IPS-15b (cell line): ENCODE results near the gene EML4.

Experiments
- H3K27me3 ChIP-seq: one replicate; pipeline ENCODE4 v1.6.1; 2013; ENCODE audit warnings: low read length; ENCODE audit not compliant: control insufficient read depth, insufficient read depth
- H3K36me3 ChIP-seq: one replicate; pipeline ENCODE4 v1.6.1; 2013; ENCODE audit warnings: low read length; ENCODE audit not compliant: control insufficient read depth, insufficient read depth
- H3K4me1 ChIP-seq: one replicate; pipeline ENCODE4 v1.6.1; 2013; ENCODE audit warnings: mild to moderate bottlenecking, low read length; ENCODE audit not compliant: control insufficient read depth, insufficient read depth
- H3K4me3 ChIP-seq: one replicate; pipeline ENCODE4 v1.5.1; 2013; ENCODE audit warnings: low read depth, low read length
- H3K9ac ChIP-seq: one replicate; pipeline ENCODE4 v1.6.1; 2013; ENCODE audit warnings: low read depth, mild to moderate bottlenecking, low read length
- H3K9me3 ChIP-seq: one replicate; pipeline ENCODE4 v1.6.1; 2013; ENCODE audit warnings: mild to moderate bottlenecking, low read length; ENCODE audit not compliant: control insufficient read depth, insufficient read depth

Gene EML4

DNA sequence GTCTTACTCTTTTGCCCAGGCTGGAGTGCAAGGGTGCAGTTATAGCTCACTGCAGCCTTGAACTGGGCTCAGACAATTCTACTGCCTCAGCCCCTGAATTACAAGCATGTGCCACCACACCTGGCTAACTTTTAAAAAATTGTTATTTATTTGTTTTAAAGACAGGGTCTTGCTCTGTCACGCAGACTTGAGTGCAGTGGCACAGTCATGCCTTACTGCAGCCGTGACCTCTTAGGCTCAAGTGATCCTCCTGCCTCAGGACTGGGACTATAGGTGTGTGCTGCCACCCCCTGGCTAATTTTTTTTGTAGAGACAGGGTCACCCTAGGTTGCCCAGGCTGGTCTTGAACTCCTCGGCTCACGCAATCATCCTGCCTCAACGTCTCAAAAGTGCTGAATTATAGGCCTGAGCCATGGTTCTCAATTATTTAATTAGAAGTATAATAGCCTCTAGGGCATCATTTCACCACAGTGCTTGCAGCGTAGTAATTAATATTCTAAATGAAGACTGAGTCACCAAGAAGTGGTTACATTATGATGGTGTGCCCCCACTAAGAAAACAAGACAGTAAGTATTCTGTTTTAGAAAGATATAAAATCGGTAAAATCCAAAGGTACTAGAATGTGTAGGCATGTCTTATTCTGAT lies 69.6 kb downstream of the EML4 start:
- Histone ChIP-seq H3K9ac (no peak overlapping the region), H3K36me3 (no peaks in the 10 kb centered on the region), H3K4me3 (no peak overlapping the region), H3K9me3 (no peaks in the 10 kb centered on the region), H3K4me1 (no peaks in the 10 kb centered on the region), H3K27me3 (no peaks in the 10 kb centered on the region)

DNA sequence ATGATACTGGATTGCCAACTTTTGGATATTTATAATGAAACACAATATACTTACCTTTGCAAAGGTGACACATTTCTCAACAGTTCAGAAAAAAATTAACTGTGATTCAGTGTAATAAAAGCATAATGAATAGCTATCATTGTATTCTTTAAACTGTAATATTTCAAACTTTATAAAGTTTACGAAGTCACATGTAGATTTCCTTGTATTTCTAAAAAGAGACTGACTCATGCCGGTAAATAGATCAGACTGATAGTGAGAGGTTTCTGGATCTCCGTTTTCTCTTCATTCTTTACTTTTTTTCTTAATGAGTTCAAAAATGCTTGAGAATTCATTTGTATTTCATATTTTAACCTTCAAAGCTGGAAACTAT lies 70.1 kb downstream of the EML4 start:
- H3K27me3 ChIP-seq, result no peaks in the 10 kb centered on the region
- H3K4me3 ChIP-seq, result no peak overlapping the region
- H3K4me1 ChIP-seq, result no peaks in the 10 kb centered on the region
- no peaks in the 10 kb centered on the region for H3K9me3 ChIP-seq
- no peak overlapping the region for H3K9ac ChIP-seq
- no peaks in the 10 kb centered on the region for H3K36me3 ChIP-seq

DNA sequence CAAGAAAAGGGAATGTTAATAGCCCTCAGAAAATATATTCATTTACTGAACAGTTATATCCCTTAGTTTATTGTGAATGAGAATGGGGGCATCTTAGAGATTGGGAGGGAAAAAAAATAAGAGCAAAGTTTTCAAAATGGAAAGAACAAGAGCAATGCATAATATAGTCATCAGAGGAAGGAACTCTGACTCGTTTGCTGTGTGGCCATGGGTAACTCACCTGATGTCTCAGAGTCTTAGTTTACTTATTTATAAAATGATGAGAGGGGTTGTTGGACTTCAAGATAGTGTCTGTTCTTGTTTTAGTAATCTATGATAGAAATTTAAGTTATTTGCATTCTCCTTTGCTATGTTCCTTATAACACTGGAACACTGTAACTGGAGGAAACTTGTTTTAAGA lies 70.7 kb downstream of the EML4 start:
- Histone ChIP-seq H3K36me3 (no peaks in the 10 kb centered on the region), H3K4me1 (no peaks in the 10 kb centered on the region), H3K9ac (no peak overlapping the region)

DNA sequence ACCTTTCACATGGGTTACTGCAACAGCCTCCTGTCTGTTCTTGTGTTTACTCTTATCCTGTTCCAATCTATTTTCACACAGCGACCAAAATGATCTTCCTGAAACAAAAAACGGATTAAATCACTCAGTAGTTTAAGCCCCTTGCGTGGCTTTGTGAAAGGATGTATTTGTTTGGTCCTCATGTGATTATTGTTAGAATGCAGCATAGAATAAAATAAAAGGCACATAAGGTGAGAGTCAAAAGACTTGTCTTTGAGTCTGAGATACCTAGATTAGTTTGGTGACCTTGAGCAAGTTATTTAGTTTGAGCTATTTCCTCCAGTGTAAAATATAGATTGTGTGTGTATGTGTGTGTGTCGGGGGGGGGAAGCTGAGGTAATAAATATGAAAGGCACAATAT lies 72.4 kb downstream of the EML4 start:
- Histone ChIP-seq H3K4me1 (no peaks in the 10 kb centered on the region), H3K27me3 (no peaks in the 10 kb centered on the region), H3K4me3 (no peak overlapping the region), H3K36me3 (no peaks in the 10 kb centered on the region), H3K9me3 (no peaks in the 10 kb centered on the region), H3K9ac (no peak overlapping the region)

More for the DNA sequence above, 70.7 kb downstream of the EML4 start:
- Histone ChIP-seq H3K4me3 (no peak overlapping the region), H3K27me3 (no peaks in the 10 kb centered on the region), H3K9me3 (no peaks in the 10 kb centered on the region)

DNA sequence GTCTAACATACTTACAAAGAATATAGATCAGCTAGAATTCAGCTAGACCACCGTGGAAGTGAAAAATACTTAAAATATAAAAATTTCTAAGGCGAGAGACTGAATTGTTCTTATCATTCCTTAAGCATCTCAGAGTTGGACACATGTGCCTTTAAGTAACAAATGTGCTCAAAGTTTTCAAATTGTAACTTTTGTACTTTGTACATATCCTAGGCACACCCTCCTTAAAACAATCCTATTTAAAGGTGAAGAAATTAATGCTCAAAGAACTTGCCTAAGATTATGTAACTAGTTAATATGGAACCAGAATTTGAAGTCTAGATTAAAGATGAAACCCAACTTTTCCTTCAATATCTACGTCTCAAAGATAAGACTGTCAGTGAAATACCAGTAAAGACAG lies 74.1 kb downstream of the EML4 start:
- Histone ChIP-seq H3K36me3 (no peaks in the 10 kb centered on the region), H3K4me1 (no peaks in the 10 kb centered on the region), H3K9me3 (no peaks in the 10 kb centered on the region), H3K9ac (no peak overlapping the region), H3K27me3 (no peaks in the 10 kb centered on the region), H3K4me3 (no peak overlapping the region)

DNA sequence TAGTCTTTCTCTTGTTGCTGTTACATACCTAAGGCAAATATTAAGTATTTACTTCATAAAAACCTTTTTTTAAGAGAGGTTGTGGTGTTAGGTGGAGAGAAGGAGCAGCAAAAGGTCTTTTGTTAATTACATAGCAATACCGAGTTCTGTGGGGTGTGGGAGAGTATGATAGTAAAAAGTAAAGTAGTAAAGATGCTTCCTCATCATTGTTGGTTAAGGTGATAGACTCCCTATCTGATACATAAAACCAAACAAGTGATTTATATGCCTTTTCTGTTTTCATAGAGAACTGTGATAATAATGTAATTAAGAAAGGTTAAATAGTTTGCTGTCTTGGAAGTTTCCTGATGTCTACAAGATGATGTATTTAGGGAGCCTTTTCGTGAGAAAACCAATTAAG lies 75.4 kb downstream of the EML4 start:
- no peaks in the 10 kb centered on the region for H3K36me3 ChIP-seq
- H3K9me3 ChIP-seq, result no peaks in the 10 kb centered on the region
- H3K27me3 ChIP-seq, result no peaks in the 10 kb centered on the region
- no peaks in the 10 kb centered on the region for H3K4me1 ChIP-seq
- H3K9ac ChIP-seq, result no peak overlapping the region
- H3K4me3 ChIP-seq, result no peak overlapping the region

DNA sequence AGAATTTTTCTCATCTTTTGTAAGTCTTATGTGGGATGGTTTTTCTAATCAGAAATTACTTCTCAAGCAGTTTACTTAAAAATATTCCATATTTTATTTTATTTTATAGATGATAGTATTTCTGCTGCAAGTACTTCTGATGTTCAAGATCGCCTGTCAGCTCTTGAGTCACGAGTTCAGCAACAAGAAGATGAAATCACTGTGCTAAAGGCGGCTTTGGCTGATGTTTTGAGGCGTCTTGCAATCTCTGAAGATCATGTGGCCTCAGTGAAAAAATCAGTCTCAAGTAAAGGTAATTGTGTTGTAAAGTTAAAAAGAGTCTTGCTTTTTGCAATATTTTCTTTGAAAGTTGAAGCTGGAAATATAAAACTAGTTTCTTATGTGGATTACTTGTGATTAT lies 76.2 kb downstream of the EML4 start:
- Histone ChIP-seq H3K9me3 (no peaks in the 10 kb centered on the region), H3K9ac (no peak overlapping the region), H3K36me3 (no peaks in the 10 kb centered on the region), H3K4me3 (no peak overlapping the region), H3K27me3 (no peaks in the 10 kb centered on the region), H3K4me1 (no peaks in the 10 kb centered on the region)

DNA sequence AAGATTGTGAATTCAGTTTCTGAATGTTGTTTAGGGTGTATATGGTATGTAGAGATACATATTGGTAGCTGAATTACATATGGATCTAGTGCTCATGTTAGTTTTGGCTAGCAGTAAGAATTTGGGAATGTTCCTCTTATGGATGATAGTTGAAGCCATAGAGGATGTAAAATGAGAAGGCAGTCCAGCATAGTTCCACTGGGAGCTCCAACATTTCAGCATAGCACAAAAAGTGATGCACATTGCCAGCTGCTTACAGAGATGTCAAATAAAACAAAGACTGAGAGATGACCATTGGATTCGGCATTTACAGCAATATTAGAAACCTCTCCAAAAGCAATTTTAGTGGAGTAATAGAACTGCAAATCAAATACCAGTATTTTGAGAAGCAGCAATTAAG lies 77.4 kb downstream of the EML4 start:
- H3K9me3 ChIP-seq, result no peaks in the 10 kb centered on the region
- no peaks in the 10 kb centered on the region for H3K27me3 ChIP-seq
- no peaks in the 10 kb centered on the region for H3K36me3 ChIP-seq
- no peak overlapping the region for H3K9ac ChIP-seq
- no peak overlapping the region for H3K4me3 ChIP-seq
- no peaks in the 10 kb centered on the region for H3K4me1 ChIP-seq

DNA sequence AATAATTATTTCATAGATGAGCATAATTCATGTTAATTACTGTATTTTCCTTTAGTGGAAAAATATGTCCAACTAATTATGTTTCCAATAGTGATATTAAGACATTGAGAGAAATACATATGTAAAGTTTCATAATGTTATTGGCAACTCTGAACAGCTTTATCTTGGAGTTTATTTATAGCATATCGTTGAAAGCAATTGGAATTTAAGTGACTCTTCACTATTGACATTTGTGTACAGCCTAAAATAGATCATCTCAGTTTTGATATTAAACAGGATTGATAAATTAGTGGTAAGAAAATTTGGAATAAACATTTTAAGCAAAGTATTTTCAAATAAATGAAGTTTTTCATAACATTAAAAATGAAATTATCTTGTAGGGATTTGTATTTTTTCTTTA lies 79.7 kb downstream of the EML4 start:
- H3K36me3 ChIP-seq, result no peaks in the 10 kb centered on the region
- H3K27me3 ChIP-seq, result no peaks in the 10 kb centered on the region
- H3K9ac ChIP-seq, result no peak overlapping the region
- no peaks in the 10 kb centered on the region for H3K9me3 ChIP-seq
- peaks cover 3% of the 10 kb centered on the region for H3K4me1 ChIP-seq
- no peak overlapping the region for H3K4me3 ChIP-seq

DNA sequence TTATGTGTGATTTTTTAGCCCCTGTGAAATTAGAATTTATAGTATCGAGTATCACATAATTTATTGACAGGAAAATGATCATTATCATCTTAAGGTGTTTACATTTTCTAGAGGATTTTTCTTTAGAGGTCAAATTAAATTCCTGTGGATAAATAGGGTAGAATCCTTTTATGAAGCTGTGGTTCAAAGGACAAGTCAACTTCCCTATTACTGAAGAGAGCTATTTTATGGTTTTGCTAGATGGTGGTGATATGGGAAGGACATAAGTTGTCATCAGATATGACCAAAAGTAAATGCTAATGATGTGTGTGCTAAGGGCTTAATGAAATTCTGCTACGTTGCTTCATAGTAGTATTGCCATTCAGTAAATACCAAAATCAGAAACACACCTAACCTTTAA lies 80.1 kb downstream of the EML4 start:
- H3K9me3 ChIP-seq, result no peaks in the 10 kb centered on the region
- peaks cover 3% of the 10 kb centered on the region for H3K4me1 ChIP-seq
- H3K27me3 ChIP-seq, result no peaks in the 10 kb centered on the region
- H3K4me3 ChIP-seq, result no peak overlapping the region
- H3K9ac ChIP-seq, result no peak overlapping the region
- H3K36me3 ChIP-seq, result no peaks in the 10 kb centered on the region

DNA sequence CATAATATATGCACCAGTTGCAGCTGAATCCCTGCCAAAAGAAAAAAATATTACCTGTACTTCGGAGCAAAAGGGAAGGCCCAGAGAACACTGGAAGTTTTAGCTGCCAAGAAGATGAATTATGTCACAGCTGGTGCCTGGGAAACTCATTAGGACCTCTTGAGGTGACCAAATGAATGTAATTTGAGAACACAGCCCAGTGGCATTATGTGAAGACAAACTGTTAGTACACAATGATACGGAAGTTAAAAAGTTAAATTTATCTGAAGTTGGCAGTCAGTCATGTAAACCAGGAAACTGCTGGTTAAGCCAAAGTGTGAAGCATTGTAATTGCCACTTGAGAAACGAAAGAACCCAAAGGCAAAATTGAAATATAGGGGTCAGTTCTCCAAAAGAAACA lies 80.7 kb downstream of the EML4 start:
- Histone ChIP-seq H3K36me3 (no peaks in the 10 kb centered on the region), H3K4me1 (peaks cover 3% of the 10 kb centered on the region), H3K9me3 (no peaks in the 10 kb centered on the region), H3K9ac (no peak overlapping the region), H3K4me3 (no peak overlapping the region), H3K27me3 (no peaks in the 10 kb centered on the region)

DNA sequence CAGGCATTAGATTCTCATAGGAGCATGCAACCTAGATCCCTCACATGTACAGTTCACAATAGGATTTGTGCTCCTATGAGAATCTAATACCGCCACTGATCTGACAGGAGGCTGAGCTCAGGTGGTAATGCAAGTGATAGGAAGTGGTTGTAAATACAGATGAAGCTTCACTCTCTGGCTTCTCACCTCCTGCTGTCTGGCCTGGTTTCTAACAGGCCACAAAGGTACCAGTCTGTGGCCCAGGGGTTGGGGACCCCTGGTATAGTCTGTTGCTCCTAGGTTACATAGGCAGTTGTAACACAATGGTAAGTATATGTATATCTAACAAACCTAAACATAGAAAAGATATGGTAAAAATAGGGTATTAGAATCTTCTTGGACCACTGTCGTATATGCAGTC lies 81.8 kb downstream of the EML4 start:
- H3K9ac ChIP-seq, result no peak overlapping the region
- no peaks in the 10 kb centered on the region for H3K9me3 ChIP-seq
- no peak overlapping the region for H3K4me3 ChIP-seq
- H3K27me3 ChIP-seq, result no peaks in the 10 kb centered on the region
- H3K36me3 ChIP-seq, result no peaks in the 10 kb centered on the region
- H3K4me1 ChIP-seq, result peaks cover 3% of the 10 kb centered on the region
